ENCODE data around the gene RUFY2.
"Not testable (repeated sequence)": the region's sequence is repeated elsewhere in the genome, so short reads cannot be mapped to it uniquely, and the experiment has no call there.

The RUFY2 gene

DNA sequence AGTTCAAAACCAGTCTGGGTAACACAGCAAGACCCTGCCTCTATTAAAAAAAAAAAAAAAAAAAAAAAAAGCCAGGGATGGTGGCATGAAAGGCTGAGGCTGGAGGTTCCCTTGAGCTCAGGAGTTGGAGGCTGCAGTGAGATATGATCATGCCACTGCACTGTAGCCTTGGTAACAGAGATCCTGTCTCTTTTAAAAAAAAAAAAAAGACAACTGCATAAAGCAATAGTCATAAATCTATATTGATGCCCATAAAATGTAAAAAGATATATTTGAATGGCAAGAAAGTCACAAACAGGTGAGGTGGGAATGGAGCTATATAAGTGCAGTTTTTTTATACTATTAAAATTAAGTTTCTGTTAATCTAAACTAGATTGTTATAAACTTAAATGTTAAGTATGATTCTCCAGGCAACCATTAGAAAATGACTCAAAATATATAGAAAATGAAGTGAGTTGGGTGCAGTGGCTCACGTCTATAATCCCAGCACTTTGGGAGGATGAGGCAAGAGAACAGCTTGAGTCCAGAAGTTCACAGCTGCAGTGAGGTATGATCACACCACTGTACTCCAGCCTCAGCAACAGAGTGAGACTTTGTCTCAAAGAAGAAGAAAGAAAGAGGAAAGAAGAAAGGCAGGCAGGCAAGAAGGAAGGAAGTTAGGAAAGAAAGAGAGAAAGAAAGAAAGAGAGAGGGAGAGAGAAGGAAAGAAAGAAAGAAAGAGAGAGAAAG lies 88.6 kb downstream of the RUFY2 start:
- no peak for DNase-seq

GRCh38 chr10:68315582-68315981 lies 91.5 kb downstream of the RUFY2 start:
- no peak for DNase-seq

- not testable (repeated sequence) for DNase-seq
These were observed 92.1 kb downstream of the RUFY2 start for GRCh38 chr10:68314930-68315329.

DNA sequence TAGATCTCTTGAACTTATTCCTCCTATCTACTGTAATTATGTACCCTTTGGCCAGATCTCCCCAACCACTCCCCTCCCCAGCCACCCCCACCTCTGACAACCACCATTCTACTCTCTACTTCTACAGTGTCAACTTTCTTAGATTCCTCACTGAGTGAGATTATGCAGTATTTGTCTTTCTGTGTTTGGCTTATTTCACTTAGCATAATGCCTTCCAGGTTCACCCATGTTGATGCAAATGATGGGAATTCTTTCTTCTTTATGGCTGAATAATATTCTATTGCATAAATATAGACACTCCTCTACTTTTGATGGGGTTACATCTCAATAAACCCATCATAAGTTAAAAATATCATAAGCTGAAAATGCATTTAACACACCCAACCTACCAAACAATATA lies 96.5 kb downstream of the RUFY2 start:
- DNase-seq, result no peak

- DNase-seq, result no peak
These were observed 101.2 kb downstream of the RUFY2 start for GRCh38 chr10:68305854-68306253.

DNA sequence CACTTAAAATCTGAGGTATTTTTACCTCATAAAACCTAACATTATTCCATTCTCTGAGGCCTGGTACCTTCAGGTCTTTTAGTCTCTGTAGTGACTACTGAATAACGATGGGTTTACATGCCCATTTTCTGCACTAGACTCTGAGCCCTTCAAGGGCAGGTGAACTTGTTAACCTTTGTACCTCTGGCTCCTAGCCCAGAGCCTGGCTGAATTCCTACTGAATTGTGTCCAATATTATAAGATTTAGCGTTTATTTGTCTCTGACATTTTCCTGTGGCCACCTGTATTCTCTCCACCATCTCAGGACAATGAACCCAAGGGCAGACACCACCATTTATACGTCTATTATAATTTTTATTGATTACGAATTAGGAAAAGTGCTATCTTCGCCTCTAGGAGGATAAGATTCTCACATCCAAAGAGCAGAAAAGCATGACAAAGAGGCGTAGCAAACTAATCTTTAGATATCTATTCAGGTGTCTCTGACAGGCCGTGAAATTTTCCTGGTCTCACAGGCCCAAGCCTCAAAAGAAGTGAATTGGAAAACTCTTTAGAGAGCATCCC lies 103.1 kb downstream of the RUFY2 start:
- no peak for DNase-seq

GRCh38 chr10:68302871-68303270 lies 104.2 kb downstream of the RUFY2 start:
- DNase-seq, result no peak

DNA sequence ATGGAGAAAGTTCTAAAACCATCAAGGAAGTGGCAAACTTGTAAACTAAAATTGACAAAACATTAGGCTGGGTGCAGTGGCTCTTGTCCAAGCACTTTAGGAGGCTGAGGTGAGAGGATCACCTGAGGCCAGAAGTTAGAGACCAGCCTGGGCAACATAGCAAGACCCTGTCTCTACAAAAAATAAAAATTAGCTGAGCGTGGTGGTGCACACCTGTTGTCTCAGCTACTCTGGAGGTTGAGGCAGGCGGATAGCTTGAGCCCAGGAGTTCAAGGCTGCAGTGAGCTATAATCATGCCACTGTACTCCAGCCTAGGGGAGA lies 104.6 kb downstream of the RUFY2 start:
- DNase-seq, result no peak

GRCh38 chr10:68301790-68302502 lies 105.1 kb downstream of the RUFY2 start:
- no peak for DNase-seq

DNA sequence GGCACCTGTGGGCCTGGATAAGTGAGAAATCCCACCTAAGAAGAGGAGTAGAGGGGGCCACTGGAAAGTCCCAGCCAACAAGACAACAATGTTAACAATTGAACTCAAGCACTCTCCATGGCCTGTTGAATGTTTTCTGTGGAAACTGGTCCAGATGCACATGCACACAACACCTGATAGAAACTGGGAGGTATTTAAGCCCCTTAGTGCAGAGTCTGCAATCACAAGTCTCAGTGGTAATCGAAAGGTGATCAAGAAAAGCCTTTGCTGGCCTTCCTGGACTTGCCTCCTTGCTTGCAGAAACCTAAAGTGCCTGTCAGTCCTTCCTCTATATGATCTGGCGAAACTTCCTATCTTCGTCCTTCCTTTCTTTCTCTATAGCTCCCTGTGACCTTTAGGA lies 105.8 kb downstream of the RUFY2 start:
- no peak for DNase-seq

- no peak for DNase-seq
These were observed 110.0 kb downstream of the RUFY2 start for GRCh38 chr10:68296843-68297663.

All from left hindlimb (tissue), 1 donor.